ENCODE results near the gene RNF208. TPM values are rescaled to one million over a fixed set of nuclear protein-coding genes. Genes with fewer than 3 reads are reported as not detected.

RNF208 gene
- total and polyA plus RNA-seq, 4 donors, result 0.28 to 7.1 (median 2.6) TPM

DNA sequence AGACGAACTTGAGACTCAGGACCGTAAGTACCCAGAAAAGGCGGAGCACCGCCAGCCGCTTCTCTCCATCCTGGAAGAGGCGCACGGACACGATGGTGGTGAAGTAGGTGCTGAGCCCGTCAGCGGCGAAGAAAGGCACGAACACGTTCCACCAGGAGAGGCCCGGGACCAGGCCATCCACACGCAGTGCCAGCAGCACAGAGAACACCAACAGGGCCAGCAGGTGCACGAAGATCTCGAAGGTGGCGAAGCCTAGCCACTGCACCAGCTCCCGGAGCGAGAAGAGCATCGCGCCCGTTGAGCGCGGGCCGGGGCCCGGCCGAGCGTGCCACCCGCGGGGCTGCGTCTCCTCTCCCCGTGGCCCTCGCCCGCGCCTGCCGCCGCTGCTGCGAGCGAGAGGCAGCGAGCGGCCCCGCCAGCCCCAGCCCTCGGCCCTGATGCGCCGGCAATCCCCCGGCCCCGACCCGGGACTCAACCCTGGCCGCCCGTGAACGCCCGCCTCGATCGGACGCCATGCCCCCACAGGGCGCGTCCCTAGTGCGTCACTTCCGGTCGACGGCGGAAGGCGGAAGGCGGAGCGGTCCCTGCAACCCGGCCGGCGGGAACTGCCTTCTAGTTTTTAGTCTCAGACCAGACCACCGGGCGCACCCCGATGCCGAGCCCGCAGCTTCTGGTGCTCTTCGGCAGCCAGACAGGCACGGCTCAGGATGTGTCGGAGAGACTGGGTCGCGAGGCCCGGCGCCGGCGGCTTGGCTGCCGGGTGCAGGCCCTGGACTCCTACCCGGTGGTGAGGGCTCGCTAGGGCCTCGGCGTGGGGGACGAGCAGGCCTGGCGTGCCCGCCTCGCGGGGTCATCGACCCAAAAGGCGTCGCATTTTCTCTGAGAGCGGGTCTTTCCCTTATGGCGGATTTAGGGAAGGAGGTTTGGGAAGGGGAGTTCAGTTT is 16.6 kb downstream of the RNF208 start, which contains the start of the genes NDOR1 and TMEM203:
TSS of gene NDOR1 (plus strand) at position 575 of the 944 bp plus-strand sequence. CDS start at position 653, 78 bp downstream.
TSS of gene TMEM203 (minus strand) at position 523 of the 944 bp plus-strand sequence. CDS start at position 289, 234 bp downstream.
- DNase-seq (ENCODE audit: low spot score), result peak; percentile 95
- no peaks in the 10 kb centered on the region for H3K9me3 ChIP-seq (ENCODE audit: control insufficient read depth in 4 of 4, low read length in 3 of 4)
- no peaks in the 10 kb centered on the region for H3K27me3 ChIP-seq (ENCODE audit: control insufficient read depth in 4 of 4, insufficient read depth in 4 of 4, low read length in 3 of 4)
- peaks cover 0 to 5% (median 0%) of the 10 kb centered on the region in 4 donors for H3K36me3 ChIP-seq (ENCODE audit: control insufficient read depth in 4 of 4, insufficient read depth in 3 of 4, low read depth in 1 of 4, low read length in 3 of 4)
- TF ChIP-seq, protein P1, sequence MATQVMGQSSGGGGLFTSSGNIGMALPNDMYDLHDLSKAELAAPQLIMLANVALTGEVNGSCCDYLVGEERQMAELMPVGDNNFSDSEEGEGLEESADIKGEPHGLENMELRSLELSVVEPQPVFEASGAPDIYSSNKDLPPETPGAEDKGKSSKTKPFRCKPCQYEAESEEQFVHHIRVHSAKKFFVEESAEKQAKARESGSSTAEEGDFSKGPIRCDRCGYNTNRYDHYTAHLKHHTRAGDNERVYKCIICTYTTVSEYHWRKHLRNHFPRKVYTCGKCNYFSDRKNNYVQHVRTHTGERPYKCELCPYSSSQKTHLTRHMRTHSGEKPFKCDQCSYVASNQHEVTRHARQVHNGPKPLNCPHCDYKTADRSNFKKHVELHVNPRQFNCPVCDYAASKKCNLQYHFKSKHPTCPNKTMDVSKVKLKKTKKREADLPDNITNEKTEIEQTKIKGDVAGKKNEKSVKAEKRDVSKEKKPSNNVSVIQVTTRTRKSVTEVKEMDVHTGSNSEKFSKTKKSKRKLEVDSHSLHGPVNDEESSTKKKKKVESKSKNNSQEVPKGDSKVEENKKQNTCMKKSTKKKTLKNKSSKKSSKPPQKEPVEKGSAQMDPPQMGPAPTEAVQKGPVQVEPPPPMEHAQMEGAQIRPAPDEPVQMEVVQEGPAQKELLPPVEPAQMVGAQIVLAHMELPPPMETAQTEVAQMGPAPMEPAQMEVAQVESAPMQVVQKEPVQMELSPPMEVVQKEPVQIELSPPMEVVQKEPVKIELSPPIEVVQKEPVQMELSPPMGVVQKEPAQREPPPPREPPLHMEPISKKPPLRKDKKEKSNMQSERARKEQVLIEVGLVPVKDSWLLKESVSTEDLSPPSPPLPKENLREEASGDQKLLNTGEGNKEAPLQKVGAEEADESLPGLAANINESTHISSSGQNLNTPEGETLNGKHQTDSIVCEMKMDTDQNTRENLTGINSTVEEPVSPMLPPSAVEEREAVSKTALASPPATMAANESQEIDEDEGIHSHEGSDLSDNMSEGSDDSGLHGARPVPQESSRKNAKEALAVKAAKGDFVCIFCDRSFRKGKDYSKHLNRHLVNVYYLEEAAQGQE (IDR thresholded peaks at IDR 0.05), result no peak
- TF ChIP-seq YY1 (IDR thresholded peaks at IDR 0.05) (peak; percentile 94), GABPA (IDR thresholded peaks at IDR 0.05 in 1 of 2, conservative IDR thresholded peaks at IDR 0.05 in 1 of 2) (peak; percentile 84 to 96), RXRA (IDR thresholded peaks at IDR 0.05) (no peak), RAD21 (IDR thresholded peaks at IDR 0.05) (peak in 1 of 2 donors; percentile 16), SP1 (IDR thresholded peaks at IDR 0.05) (no peak)
- TF ChIP-seq, protein P2, sequence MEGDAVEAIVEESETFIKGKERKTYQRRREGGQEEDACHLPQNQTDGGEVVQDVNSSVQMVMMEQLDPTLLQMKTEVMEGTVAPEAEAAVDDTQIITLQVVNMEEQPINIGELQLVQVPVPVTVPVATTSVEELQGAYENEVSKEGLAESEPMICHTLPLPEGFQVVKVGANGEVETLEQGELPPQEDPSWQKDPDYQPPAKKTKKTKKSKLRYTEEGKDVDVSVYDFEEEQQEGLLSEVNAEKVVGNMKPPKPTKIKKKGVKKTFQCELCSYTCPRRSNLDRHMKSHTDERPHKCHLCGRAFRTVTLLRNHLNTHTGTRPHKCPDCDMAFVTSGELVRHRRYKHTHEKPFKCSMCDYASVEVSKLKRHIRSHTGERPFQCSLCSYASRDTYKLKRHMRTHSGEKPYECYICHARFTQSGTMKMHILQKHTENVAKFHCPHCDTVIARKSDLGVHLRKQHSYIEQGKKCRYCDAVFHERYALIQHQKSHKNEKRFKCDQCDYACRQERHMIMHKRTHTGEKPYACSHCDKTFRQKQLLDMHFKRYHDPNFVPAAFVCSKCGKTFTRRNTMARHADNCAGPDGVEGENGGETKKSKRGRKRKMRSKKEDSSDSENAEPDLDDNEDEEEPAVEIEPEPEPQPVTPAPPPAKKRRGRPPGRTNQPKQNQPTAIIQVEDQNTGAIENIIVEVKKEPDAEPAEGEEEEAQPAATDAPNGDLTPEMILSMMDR (IDR thresholded peaks at IDR 0.05; ENCODE audit: low read depth, low read length, missing input control), result peak; percentile 4
- peak within 1 kb of the TSS; percentile 90 to 98 (median 96) for H3K4me3 ChIP-seq (ENCODE audit: low read depth in 1 of 3, low read length in 3 of 3)
- peaks cover 25 to 62% (median 55%) of the 10 kb centered on the region in 4 donors for H3K4me1 ChIP-seq (ENCODE audit: control insufficient read depth in 4 of 4, insufficient read depth in 4 of 4, low read length in 3 of 4)
- H3K27ac ChIP-seq (ENCODE audit: low read depth in 1 of 2, low read length in 2 of 2), result peak within 1 kb of the TSS; percentile 45 to 73
- H3K9ac ChIP-seq (ENCODE audit: low read depth in 1 of 2, low read length in 2 of 2), result peak within 1 kb of the TSS; percentile 64 to 82
- WGBS, result under 1% methylated on average over 98 of the region's 98 CpGs

DNA sequence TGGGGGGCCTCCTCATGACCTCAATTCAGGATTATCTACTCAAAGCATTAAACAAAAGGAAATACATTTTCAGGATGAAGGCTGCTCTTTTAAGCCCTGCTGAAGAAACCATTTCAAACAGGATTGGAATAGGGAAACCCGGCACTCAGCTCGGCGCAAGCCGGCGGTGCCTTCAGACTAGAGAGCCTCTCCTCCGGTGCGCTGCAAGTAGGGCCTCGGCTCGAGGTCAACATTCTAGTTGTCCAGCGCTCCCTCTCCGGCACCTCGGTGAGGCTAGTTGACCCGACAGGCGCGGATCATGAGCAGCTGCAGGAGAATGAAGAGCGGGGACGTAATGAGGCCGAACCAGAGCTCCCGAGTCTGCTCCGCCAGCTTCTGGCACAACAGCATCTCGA is 17.3 kb downstream of the RNF208 start:
- no peaks in the 10 kb centered on the region for H3K27me3 ChIP-seq (ENCODE audit: control insufficient read depth in 4 of 4, insufficient read depth in 4 of 4, low read length in 3 of 4)
- TF ChIP-seq SP1 (IDR thresholded peaks at IDR 0.05) (no peak), GABPA (IDR thresholded peaks at IDR 0.05 in 1 of 2, conservative IDR thresholded peaks at IDR 0.05 in 1 of 2) (no peak), YY1 (IDR thresholded peaks at IDR 0.05) (no peak), FOXA1 (IDR thresholded peaks at IDR 0.05) (no peak), TAF1 (conservative IDR thresholded peaks at IDR 0.05) (no peak), RAD21 (IDR thresholded peaks at IDR 0.05) (no peak), HNF4A (conservative IDR thresholded peaks at IDR 0.05) (no peak), NR2F2 (IDR thresholded peaks at IDR 0.05) (no peak), FOXA2 (IDR thresholded peaks at IDR 0.05) (no peak)
- TF ChIP-seq, protein P3, sequence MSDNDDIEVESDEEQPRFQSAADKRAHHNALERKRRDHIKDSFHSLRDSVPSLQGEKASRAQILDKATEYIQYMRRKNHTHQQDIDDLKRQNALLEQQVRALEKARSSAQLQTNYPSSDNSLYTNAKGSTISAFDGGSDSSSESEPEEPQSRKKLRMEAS (IDR thresholded peaks at IDR 0.05), result no peak
- TF ChIP-seq, protein P1 (IDR thresholded peaks at IDR 0.05), result no peak
- H3K27ac ChIP-seq (ENCODE audit: low read depth in 1 of 2, low read length in 2 of 2), result peak overlapping the region in 1 of 2 donors; percentile 45
- H3K9me3 ChIP-seq (ENCODE audit: control insufficient read depth in 4 of 4, low read length in 3 of 4), result no peaks in the 10 kb centered on the region
- H3K4me1 ChIP-seq (ENCODE audit: control insufficient read depth in 4 of 4, insufficient read depth in 4 of 4, low read length in 3 of 4), result peaks cover 25 to 62% (median 55%) of the 10 kb centered on the region in 4 donors
- 11% methylated on average over 21 of the region's 21 CpGs for WGBS
- H3K9ac ChIP-seq (ENCODE audit: low read depth in 1 of 2, low read length in 2 of 2), result peak overlapping the region; percentile 29 to 82
- no peak for DNase-seq (ENCODE audit: low spot score)
- H3K4me3 ChIP-seq (ENCODE audit: low read depth in 1 of 3, low read length in 3 of 3), result peak overlapping the region; percentile 90 to 98 (median 96)
- H3K36me3 ChIP-seq (ENCODE audit: control insufficient read depth in 4 of 4, insufficient read depth in 3 of 4, low read depth in 1 of 4, low read length in 3 of 4), result peaks cover 0 to 5% (median 0%) of the 10 kb centered on the region in 4 donors
